ENCODE measurements around the gene FRMD4B. TPM values are rescaled to one million over a fixed set of nuclear protein-coding genes. Genes with fewer than 3 reads are reported as not detected.

The FRMD4B gene
- polyA plus RNA-seq, 1 donor, result 16.1 TPM

DNA sequence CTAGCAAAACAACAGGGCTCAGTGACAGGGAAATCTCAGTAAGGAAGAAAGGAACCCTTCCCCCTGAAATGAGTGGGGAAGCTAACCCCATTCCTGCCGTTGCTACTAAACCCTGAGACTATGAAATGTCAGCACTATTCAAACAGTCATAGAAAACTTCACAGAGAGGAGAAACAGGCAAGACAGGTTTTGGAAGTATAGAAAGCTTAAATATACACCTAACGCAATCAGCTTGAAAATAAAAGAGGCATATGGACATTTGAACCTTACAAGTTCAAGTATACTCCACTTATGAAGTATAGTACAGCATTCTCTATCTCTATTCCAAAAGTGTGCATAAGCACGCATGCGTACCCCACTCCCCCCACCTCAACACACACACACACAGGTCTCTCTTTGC, 17.6 kb upstream of the FRMD4B start:
- no peak for DNase-seq

DNA sequence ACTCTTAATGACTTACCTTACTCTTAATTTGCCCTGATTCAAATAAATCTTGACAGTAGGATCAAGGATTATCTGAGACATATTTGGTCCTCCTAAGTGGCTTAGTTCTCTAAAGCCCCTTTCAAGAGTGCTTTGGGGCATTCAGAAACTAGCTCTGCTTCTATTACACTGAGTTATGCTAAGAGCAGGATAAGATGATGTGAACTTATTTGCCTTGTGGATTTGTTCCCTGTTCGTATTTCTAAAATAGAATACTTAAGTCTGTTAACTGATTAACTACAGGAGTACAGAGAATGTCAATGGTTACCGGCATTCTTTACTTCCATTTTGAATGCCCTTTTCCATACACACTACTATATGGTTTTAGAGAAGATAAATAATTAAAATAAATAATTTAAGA, 14.8 kb upstream of the FRMD4B start:
- no peak for DNase-seq

DNA sequence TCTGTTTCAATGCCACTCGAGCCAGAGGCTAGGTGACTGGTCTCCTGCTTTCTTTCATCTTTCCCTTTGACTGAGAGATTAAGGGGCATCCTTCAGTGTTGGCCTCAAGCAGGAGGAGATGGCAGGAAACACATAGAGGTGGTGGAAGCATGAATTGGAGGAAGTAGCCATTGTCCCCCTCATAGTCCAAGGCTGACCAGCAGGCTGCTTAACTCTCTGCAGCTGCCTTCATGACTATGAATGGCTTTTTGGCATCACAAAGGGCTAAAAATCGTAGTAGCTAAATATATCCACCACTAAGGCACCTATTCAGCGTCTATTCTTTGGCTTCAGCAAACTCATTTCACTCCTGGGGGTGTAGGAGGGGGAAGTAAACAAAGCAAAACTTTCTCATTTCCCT, 7.0 kb upstream of the FRMD4B start:
- no peak for DNase-seq

DNA sequence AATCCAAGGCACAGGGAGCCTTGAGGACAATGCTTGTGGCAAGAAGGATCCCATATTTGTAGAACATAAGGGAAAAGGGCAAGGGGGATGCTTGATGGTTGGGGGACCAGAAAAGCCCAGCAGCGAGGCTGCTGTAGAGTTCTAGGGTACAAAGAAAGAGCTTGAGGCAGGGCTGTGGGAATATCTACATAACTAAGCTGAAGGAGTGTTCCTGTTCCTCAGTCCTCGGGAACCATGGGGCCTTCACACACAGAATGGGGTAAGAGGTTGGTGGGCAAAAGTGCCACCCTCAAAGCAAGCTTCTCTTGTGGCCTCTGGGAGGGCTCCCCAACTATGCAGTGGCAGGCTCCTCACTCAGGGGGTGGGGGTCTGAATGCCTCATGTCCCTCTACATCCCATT, 6.5 kb upstream of the FRMD4B start:
- no peak for DNase-seq

DNA sequence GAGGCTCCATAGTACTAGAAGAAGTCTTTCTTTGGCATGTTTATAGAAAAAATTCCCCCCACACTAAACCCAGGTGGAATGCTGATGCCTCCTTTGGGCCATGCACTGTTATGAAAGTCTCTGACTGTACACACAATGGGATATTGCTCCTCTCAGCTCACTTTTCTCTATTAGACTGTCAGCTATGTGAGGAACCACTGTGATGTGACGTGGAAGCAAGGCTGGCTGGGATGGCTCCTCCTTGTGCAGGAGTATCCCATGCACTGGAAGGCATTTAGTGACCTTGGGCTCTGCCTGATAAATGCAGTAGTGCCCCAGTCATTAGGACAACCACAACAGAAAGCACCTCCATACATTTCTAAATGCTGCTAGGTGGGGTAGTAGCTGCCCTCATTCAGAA, 5.7 kb upstream of the FRMD4B start:
- DNase-seq, result no peak

DNA sequence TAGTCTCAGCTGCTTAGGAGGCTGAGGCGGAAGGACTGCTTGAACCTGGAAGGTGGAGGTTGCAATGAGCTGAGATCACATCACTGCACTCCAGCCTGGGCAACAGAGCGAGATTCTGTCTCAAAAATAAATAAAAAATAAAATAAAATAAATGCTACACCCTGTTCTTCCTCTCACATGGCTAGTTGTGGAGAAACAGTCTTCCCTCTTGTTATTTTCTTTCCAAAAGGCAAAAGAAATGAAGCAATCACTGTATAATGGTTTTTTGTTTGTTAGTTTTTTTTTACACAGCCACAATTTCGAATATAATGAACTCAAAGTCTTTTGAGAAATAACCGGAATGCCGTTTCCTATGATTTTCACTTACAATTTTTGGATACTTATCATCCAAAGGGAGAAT, 4.9 kb upstream of the FRMD4B start:
- DNase-seq, result no peak

DNA sequence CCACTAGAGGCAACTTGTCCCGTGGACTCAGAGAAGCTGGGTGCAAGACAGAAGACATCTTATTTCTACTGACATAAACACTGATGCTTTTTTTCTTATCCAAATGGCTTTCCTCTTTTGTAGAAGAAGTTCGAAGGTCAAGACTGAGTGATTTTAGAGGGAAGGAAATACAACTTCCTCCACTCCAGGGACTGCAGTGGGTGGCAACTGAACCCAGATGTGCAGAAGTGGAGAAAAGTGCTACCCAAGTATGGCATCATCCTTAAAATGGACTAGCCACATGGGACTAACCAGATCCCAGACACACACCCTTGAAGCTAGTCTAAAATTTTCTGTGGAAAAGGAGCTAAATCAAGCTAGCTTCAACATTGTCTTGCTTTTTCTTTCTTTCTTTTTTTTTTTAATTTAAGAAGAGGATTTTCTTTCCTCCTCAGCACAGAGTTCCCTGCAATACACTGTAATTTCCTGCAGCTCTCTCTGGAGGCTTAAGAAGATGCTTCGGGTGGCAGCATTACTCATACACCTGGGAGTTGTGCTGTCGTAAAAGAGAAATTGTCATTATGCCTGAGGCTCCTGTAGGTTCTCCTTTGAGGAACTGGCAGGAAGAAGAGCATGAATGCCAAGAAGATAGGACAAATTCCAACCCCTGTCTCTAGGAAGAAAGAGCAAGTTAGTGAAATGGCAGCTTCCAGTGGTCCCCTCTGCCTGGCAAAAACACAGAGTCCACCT, 3.8 kb upstream of the FRMD4B start:
- no peak for DNase-seq

DNA sequence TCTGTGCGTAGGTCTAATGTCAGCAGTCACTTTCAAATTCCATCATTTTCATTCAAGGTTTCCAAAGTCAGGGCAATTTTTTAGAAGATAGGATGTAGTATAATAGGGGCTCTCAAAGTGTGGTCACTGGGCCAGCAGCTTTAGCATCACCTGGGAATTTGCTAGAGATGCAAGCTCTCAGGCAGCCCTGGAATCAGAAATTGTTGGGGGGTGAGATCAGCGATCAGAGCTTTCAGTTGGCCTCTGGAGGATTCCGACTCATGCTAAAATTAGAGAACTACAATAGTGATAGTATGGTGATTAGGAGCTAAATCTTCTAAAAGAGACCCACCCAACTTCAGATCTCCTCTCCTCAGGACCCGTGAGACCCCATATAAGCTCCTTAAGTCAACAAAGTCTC, 2.4 kb upstream of the FRMD4B start:
- no peak for DNase-seq

DNA sequence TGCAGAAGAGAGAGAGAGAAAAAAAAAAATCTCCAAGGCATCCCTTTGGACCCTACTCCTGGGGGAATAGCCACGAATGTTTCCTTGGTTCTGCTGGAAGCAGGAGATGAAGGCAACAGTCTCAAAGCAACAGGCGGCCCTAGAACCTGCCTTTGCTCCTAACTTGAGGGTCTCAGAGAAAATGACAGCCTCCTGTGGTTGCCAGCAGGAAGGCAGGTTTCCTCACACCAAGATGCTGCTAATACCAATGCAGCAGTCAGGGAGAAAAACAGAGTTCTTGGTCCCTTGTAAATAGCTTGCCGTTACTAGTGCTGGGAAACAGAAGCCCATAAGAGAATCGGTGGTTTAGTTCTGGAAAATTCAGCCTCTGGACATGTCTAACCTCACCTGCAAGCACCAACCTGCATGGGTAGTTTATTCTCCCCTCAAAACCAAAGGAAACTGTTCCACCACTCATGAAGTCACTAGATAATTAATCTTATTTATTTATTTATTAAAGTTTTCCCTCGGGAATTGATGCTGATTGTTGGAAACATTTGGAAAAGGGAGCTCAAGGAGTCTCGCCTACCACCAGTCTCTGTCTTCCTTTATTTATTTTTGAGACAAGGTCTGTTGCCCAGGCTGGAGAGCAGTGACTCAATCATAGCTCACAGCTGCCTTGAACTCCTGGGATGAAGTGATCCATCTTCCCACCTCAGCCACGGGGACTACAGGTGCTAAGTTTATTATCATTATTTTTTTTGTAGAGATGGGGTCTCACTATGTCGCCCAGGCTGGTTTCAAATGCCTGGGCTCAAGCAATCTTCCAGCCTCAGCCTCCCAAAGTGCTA, 883 bp upstream of the FRMD4B start:
- no peak for DNase-seq

DNA sequence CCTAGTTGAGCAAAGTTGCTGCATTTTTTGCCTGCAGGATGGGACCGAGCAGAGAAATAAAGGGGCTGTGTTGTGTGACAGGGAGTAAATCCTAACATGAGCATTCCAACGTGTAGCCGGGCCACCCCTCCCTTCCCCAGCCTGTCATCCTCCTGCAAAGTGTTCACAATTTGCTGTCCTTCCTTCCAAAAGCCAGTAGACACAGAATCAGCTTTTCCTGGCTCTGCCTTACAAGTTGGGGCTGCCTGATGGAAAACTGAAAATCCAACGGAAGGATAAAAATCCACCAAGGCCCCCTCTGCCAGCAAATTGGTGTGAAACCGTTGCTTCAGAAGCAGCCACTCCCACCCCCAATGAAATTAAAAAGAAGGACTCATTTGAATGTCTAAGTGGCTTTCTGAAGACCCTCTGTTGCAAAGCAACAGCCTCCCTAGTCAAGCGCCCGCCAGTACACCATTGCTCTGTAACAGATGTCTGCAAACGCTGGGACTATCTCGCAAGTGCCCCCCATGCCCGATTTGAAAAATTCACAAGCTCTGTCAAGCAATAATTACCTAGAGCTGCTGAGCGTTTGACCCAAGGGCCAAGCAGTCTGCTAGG, 665 bp downstream of the FRMD4B start:
- peak; percentile 45 for DNase-seq

DNA sequence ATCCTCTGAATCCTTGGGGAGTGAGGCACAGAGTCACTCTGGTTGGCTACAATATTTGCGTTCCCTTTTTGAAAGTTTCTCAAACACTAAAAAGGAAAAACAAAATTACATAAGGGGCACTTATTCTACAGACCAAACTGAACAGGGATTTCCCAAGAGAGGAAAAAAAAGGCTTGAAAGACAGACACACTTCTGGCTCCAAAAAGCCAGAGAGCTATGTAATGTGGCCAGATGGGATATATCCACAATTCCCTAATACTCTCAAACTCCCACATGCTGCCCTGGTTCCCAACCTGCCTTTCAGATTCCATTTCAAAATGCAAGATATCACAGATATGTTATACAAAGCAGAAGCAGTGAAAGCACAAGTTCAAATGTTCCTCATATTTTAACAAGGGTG, 1.6 kb downstream of the FRMD4B start:
- no peak for DNase-seq

DNA sequence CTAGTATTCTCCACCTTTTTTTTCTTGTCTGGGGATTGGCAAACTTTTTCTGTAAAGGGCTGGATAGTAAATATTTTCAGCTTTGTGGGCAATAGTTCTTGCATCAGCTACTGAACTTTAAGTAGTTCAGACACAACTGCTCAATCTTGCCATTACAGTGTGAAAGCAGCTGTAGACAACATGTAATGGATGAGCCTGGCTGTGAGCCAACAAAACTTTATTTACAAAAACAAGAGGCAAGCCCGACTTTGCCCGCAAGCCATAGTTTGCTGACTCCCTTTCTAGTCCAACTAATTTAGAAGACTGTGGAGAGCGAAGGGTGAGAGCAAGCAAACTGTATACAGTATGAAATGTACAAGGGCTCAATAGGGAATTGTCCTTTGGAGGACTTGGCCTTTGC, 6.2 kb downstream of the FRMD4B start:
- no peak for DNase-seq

DNA sequence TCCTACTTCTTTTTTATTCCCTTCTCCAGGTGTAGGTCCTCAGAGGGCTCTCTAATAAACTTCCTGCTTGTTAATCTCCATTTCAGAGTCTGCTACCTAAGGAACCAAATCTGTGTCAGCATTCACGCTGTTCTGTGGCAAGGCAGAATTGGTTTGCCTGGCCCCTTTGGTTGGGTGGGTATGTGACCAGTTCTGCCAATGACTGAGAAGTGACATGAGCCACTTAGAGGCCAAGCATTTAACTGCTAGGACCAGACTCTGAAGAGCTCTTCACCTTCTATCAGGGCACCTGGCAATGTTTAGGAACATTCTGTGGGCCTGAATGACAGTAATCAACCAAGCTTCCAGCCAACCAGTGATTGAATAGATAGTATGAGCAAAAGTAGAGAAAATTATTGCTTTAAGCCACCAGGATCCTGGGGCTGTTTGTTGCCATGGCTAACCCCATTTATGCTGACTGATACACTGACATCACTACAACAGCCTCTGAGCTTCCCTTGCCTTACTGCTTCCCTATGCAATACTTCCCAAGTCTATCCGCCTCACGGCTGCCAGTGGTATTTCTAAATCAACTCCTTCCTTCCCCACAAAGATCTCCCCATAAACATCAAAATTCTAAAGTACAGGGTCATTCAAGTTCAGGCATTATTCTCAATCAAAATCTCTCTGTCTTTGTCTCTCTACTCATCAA, 7.6 kb downstream of the FRMD4B start:
- DNase-seq, result no peak

DNA sequence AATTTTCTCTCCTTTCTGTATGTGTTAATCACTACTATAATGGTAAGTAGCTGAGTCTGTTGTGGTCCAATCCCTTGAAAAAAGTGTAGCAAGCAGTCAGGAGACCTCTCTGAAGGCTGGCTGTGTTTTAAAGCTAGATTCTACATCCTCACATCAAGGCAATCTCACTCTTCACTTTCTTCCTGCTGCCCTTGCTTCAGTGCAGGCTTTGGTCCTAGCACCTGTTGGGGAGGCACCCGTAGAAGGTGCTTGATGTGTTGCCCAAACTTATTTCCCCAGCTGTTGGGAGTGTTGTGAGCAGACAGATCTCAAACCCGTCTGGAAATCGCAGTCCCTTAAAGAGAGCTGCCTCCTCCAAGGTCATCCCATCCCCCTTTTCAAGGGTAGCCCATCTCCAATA, 8.6 kb downstream of the FRMD4B start:
- no peak for DNase-seq

DNA sequence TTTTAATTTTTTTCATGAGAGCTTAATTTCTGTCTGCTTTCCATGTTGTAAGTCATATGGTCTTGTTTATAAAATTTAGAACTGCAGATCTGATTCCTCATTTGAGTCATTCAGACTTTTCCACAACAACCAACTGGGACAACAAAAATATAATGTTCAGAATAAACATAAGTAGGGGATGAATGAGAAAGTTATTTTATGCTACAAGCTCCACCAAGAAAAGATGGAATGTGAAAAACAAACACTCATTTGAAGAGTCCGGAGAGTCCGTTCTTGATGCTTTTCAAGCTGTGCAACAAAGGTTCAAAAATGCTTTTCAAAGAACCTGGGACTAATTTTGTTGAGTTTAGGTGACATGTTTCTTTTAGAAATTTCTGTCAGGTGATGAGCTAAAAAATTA, 9.2 kb downstream of the FRMD4B start:
- DNase-seq, result no peak

DNA sequence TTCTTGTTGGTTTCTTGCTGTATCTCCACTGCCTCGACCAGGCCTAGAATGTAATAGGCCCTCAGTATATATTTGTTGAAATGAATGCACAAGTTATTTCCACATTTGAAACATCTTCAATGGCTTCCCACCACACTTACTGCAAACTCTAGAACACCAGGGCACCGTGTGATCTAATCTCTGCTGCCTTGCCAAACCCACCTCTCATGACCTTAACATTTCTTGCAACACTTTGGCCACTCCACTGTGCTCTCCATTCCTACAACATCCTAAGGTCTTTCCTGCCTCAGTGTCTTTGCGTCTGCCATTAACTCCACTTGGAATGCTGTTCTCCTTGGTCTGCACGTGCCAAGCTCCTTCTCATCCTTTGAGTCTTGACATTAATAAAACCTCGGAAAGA, 14.1 kb downstream of the FRMD4B start:
- no peak for DNase-seq

DNA sequence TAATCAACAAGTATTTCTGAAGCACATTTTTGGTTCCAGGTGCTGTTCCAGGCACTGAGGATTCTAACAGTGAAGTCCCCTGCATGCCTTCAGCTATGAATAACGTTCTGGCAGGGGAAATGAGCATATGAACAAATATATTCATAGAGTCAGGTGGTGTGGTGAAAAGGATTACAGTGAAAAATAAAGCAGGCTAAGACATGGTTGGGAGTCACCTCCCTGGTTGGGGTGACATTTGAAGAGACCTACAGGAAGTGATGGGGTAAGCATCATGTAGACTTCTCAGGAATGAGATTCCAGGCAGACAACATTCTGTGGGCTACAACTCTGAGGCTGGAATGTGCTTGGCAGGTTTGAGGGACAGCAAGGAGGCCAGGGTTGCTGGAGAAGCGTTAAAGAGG, 15.0 kb downstream of the FRMD4B start:
- no peak for DNase-seq

DNA sequence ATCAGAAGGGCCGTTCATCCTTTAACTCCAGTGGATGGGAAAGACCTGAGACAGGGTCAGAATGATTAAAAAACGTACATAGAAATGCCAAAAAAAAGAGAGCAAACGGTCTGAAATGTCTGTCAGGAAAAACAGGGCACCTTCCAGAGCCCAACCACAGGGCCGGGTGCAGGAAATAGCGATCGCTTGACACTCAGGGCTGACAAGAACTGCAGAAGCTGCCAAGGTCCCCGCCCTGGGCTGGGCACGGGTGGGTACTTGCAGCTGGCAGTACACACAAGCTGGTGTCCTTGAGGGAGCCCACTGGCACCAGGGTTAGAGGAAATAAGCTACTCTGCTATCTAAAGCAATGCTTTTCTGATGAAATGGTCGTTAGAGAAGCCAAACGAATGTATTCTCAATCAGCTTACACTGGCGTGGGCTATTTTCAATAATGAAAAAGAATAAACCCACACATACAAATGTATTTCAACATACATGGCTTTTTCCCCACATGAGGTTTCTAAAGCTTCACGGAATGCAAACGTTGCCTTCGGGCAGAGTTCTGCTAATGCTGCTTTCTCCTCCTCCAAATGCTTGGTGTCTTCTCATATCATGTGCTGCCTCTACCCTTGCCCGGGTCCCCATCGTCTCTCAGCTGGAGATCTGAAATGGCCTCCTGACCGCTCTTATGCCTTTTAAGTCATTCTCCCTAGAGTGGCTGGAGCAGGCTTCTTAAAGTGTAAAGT, 15.6 kb downstream of the FRMD4B start:
- DNase-seq, result no peak

DNA sequence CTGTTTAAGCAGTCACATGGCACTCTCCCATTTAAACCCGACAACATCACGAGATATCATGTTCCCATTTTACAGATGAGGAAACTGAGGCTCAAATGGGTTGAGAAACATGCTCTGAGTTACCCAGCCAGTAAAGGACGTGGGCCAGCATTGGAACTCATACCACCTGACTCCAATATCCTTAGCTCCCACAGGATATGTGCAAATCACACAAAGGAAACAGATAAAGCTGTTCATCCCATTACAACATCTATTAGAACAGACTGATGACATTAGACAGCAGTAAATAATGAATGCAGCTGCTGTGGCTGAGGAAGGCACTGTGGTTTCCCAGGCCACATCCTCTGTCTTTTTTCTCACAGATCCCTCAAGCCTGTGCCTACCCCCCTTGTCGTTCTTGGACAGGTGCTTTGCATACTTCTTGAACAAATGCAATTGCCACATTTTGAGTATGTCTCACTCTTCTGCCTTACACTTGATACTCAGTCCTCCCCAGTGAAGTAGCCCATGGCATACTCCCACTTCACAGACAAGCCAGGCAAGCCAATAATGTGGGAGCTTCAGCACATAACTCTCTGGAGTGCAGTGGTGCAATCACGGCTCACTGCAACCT, 17.7 kb downstream of the FRMD4B start:
- DNase-seq, result no peak

DNA sequence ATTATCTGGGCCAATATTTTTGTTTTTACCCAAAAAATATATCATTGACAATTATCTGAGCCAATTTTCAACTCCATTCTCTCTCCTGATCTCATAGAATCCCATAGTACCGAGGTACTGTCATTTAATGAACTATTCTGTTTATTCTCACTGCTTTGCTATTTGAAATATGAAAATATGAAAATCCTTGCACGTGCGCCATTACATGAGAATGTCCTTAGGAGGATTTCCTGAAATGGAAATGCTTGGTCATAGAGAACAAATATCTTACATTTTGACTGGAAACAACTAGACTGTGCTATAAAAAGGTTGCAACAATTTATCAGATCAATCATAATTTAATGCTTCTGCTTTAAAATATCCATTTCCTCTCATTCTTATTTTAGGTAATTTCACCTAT, 18.3 kb downstream of the FRMD4B start:
- no peak for DNase-seq

DNA sequence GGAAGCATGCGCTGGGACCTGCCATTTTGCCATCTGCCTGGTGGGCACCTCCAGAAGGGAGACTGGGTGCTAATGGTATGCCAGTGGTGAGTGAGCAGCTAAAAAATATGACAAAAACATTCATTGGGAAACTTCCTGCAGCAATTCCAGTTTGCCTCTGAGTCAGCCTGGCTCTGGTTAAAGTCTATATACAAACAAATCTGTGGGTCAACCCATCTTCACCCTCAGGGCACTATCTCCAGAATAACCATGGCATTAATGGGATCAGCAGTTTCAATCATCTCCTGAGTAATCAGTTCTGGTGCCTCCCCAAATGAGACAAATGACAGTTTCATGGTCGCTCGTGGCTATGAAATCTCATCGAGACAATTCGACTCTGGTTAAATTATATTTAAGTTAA, 21.5 kb downstream of the FRMD4B start:
- DNase-seq, result no peak

DNA sequence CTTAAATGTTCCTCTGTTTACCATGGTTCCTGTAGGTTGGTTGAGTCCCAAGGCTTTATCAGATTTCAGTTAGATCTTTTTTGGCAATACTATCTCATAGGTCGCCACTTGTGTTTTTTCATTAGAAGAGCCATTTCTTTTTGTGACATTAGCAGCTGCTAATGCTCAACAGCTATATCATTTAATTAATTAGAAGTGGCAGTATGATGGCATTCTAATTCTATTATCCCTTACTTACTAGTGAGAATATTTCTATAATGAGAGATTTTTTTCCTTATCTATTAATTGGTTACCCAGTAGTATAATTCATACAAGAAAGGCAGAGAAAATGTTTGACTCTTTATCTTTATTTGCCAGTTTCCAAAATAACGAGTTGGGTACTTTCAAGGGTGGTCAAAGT, 25.2 kb downstream of the FRMD4B start:
- DNase-seq, result no peak
